ENCODE measurements around the gene SFXN2.
A peak's percentile ranks its signal among the peaks of the same experiment; 100 is the strongest.
"Not testable (repeated sequence)": the region's sequence is repeated elsewhere in the genome, so short reads cannot be mapped to it uniquely, and the experiment has no call there.

The SFXN2 gene

GRCh38 chr10:102714621-102715455, at the start of gene SFXN2:
SFXN2 (plus strand) TSS chr10:102714636; CDS start chr10:102726637, 12,001 bp downstream.
- peak; percentile 33 for DNase-seq (ENCODE audit: low spot score)

- no peak for DNase-seq (ENCODE audit: low spot score)
Measured at GRCh38 chr10:102665904-102666509, 48.4 kb upstream of the SFXN2 start.

GRCh38 chr10:102667411-102667810, 47.0 kb upstream of the SFXN2 start:
- not testable (repeated sequence) for DNase-seq (ENCODE audit: low spot score)

DNA sequence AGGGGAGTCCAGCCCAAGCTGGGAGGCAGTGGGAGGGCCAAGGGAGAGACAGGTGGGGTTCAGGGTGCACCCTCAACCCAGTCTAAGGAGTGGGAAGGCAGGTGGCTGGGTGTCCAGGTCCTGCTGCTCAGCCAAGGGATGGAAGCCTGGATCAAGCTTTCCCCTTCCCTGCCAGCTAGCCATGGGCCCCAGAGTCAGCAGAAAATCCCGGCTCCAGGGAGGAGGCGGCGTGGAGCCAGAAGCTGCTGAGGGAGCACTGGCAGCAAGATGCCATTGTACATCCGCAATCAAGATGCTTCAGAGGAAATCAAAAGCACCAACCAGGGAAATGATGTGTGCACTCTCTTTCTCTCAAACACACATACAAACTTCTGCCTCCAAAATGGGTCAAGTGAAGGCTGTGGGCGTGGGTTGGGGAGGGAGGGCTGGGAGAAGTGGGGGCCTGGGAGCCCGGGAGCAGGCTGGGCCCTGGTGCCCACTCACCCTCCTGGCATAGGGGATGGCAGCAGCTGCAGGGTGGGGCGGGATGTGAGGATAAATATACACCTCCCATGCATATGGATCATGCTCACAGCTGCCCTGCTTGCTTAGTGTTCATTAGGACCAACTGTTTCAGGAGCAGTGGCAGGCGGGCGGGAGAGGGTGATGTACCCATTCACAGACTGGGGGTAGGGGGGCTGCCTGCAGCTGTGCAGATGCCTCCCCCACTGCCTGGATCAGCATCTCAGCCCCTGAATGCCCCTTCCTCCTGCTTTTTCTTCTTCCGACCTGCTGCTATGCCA, 45.9 kb upstream of the SFXN2 start:
- no peak for DNase-seq (ENCODE audit: low spot score)

DNA sequence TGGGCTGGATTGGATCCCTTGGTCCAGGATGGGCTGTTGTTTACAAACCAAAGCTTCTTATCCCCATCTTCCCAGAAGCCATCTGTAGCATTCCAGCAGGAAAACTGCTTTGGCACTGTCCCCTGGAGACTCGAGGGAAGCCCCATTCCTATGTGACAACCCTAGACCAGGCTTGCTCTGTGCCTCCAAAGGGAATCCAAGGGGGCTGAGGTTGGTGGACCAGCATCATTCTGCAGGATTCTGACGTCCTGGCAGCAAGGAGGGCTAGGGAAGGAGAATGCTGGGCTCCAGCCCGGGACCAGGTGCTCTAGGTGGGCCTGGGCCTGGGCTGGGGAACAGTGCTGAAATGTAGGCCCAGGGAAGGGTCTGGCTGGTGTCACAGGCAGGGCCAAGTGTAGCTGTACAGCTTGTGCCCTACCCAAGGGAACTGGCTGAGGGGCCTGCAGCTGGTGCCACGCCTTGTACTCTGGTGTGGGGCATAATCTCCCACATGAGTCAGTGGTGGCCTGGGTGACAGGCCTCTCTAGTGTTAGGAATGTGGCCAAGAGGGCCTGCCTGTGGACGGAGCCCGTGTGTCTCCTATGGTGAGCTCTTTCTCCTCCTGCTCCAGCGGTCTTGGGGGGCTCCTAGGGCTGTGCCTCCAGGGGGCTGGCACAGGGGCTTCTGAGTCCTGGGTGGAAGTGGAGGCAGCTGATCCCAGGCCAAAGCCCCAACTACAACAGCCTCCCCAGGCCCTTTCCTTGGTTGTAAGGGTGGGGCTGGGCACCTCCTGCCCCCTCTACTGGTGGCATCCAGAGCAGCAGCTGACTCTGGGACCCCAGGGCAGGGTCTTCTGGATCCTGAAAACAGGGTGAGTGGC, 45.0 kb upstream of the SFXN2 start:
- no peak for DNase-seq (ENCODE audit: low spot score)

DNA sequence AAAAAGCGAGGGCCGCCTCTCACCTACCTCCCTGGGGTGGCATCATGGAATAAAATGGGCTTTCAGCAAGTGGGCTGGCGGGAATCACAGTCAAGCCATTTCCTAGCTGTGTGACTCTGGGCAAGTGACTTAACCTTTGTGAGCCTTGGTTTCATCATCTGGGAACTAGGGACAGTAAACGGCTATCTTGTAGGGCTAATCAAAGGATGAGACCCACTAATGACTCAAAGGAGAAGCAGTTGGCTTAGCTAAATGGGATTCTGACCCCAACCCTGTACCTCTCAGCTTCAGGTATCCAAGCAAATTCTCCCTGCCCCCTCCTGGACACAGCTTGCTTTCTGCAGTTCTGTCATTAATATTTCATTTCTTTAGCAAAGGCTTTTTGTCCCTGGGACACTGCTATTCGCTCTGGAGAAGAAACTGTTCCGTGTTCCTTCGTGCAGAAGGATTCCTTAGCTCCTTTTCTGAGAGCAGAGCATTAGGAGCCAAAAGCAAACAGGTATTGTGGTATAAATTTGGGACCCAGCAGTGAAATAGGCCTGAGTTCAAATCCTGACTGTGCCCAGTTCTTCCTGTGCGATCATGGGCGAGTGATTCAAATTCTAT, 44.3 kb upstream of the SFXN2 start:
- no peak for DNase-seq (ENCODE audit: low spot score)

DNA sequence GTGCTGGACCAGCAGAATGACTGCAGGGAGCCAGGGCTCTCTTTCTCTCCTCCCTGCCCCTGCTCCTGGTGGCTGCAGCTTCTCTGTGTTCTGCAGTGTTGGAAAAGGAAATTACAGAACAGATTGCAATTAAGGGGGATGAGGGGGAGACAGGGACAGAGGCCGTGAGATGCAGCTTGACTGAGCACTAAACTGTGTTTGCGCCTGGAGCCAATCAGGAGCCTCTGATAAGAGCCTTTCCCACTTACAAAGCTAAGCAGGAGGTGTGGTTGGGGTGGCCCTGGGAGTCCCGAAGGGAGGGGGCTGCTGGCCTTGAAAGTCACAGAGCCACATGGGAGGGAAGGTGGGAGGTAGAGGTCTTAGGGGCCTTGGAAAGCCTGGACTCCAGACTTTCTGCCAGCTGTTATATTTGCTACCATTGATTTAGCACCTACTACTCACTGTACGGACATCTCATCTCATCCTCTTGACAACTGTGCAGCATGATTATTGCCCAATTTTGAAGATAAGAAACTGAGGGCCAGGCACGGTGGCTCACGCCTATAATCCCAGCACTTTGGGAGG, 43.5 kb upstream of the SFXN2 start:
- no peak for DNase-seq (ENCODE audit: low spot score)

DNA sequence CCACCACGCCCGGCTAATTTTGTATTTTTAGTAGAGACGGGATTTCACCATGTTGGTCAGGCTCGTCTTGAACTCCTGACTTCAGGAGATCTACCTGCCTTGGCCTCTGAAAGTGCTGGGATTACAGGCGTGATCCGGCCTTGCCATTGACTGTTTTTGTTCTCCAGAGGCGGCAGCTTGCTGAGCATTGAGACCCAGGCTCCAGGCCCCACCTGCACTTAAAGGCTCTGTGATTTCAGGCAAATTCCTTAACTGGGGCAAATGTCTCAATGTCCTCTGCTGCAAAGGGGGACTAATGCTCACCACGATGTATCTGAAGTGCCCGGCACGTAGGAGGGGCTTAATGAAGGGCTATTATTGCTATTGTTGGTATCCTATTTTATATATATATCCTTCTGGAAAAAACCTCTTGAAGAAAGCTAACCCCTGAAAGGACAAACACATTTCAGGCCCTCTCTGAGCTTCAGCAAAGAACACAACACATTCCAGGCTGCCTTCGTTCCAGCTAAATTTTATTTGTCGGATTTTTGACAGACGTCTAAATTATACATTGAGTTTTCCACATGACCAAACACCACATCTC, 41.1 kb upstream of the SFXN2 start:
- DNase-seq (ENCODE audit: low spot score) = no peak

GRCh38 chr10:102673819-102674511, 40.5 kb upstream of the SFXN2 start:
- no peak for DNase-seq (ENCODE audit: low spot score)

GRCh38 chr10:102674566-102674965, 39.9 kb upstream of the SFXN2 start:
- no peak for DNase-seq (ENCODE audit: low spot score)

- DNase-seq (ENCODE audit: low spot score) = no peak
Measured at GRCh38 chr10:102675011-102675665, 39.3 kb upstream of the SFXN2 start.

GRCh38 chr10:102675666-102676533, 38.5 kb upstream of the SFXN2 start:
- no peak for DNase-seq (ENCODE audit: low spot score)

DNA sequence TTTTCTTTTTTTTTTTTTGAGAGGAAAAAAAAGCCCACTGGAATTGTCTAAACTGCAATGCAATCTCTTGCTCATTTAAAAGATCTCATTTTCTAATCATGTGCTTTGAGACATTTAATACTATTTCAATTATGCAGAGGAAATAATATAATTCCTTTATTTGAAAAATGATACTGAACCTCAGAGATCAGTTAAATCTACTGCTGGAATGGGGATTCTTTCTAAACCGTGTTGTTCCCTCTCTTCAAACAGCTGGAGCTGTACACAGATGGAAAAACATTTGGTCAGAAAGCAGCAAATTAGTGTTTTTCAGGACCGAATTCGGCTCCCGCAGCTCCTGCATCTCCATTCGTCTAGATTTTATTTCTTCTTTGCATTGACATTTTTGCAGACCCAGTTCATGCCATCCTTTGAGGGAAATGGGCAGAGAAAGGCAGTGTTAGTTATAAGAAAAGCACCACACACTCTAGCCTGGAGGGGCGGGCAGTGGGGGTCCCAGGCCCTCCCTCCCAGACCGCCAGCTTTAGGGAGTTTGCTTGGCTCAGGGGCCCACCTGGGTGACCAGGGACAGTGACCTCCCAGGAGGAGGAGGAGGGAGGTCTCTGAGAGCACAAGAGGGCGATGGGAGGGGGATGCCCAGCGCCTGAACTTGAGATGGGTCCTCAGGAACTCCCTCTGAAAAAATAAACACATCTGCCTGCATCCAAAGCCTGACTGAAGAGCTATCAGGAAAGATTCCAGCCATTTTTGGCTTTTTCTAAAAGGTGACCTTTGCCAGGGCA, 37.7 kb upstream of the SFXN2 start:
- no peak for DNase-seq (ENCODE audit: low spot score)

GRCh38 chr10:102677331-102678067, 36.9 kb upstream of the SFXN2 start:
- no peak for DNase-seq (ENCODE audit: low spot score)

GRCh38 chr10:102678068-102678400, 36.4 kb upstream of the SFXN2 start:
- DNase-seq (ENCODE audit: low spot score) = no peak

GRCh38 chr10:102678842-102679289, 35.6 kb upstream of the SFXN2 start:
- peak; percentile 48 for DNase-seq (ENCODE audit: low spot score)

- DNase-seq (ENCODE audit: low spot score) = no peak
Measured at GRCh38 chr10:102679596-102679995, 34.8 kb upstream of the SFXN2 start.
